OCI-LY7 (cell line): ENCODE results near the gene DDAH1.

Source experiments
- EZH2phosphoT487 ChIP-seq: fragments of 200-600 bp; sonication (generic); IDR thresholded peaks from 2 replicates; pipeline ENCODE4 v1.6.1; 2018; ENCODE audit warnings: low read depth, borderline replicate concordance, mild to moderate bottlenecking, mixed run types, antibody characterized with exemption, low read length, moderate library complexity, mixed read lengths
- TF ChIP-seq, protein P1 (sequence below): fragments of 200-600 bp; sonication (generic); conservative IDR thresholded peaks from 2 replicates; pipeline ENCODE4 v1.5.1; 2014; ENCODE audit warnings: mild to moderate bottlenecking, antibody characterized with exemption, low read length, moderate library complexity, mixed read lengths

DNA sequence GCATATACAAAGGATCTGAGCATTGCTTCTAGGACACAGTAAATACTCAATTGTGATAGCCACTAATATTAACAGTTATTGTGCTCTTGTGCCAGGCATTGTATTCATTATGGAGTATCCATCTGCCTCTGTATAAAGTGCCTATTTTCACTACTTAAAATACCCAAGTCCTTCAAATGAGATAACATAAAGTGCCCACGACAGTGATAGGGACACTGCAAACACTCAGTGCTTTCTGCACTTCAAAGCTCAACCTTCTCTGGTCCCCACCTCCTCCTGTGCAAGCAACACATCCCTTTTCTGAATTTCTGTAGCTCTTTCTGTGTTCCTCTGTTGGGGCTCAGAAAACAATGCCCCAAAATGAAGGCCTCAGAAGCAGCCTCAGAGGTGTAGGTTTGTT is 6.6 kb upstream of the DDAH1 start:
- TF ChIP-seq, protein P1, sequence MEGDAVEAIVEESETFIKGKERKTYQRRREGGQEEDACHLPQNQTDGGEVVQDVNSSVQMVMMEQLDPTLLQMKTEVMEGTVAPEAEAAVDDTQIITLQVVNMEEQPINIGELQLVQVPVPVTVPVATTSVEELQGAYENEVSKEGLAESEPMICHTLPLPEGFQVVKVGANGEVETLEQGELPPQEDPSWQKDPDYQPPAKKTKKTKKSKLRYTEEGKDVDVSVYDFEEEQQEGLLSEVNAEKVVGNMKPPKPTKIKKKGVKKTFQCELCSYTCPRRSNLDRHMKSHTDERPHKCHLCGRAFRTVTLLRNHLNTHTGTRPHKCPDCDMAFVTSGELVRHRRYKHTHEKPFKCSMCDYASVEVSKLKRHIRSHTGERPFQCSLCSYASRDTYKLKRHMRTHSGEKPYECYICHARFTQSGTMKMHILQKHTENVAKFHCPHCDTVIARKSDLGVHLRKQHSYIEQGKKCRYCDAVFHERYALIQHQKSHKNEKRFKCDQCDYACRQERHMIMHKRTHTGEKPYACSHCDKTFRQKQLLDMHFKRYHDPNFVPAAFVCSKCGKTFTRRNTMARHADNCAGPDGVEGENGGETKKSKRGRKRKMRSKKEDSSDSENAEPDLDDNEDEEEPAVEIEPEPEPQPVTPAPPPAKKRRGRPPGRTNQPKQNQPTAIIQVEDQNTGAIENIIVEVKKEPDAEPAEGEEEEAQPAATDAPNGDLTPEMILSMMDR: no peak
- no peak for TF ChIP-seq EZH2phosphoT487
